ACHN (cell line): Measurements from ENCODE around the gene THRAP3.
"Not testable (repeated sequence)": the region's sequence is repeated elsewhere in the genome, so short reads cannot be mapped to it uniquely, and the experiment has no call there.

Experiments
- DNase-seq: peaks from one replicate; pipeline ENCODE4 v3.0.0-alpha.2; 2015
- in situ Hi-C: cut with HindIII; loops from 2 replicates; pipeline ENCODE4 v1.10.0; 2017; ENCODE audit warnings: low sequenced_read_pairs, low pct_ligation_motif_present, low pct_unique_long_range_greater_than_20kb

The THRAP3 gene, protein sequence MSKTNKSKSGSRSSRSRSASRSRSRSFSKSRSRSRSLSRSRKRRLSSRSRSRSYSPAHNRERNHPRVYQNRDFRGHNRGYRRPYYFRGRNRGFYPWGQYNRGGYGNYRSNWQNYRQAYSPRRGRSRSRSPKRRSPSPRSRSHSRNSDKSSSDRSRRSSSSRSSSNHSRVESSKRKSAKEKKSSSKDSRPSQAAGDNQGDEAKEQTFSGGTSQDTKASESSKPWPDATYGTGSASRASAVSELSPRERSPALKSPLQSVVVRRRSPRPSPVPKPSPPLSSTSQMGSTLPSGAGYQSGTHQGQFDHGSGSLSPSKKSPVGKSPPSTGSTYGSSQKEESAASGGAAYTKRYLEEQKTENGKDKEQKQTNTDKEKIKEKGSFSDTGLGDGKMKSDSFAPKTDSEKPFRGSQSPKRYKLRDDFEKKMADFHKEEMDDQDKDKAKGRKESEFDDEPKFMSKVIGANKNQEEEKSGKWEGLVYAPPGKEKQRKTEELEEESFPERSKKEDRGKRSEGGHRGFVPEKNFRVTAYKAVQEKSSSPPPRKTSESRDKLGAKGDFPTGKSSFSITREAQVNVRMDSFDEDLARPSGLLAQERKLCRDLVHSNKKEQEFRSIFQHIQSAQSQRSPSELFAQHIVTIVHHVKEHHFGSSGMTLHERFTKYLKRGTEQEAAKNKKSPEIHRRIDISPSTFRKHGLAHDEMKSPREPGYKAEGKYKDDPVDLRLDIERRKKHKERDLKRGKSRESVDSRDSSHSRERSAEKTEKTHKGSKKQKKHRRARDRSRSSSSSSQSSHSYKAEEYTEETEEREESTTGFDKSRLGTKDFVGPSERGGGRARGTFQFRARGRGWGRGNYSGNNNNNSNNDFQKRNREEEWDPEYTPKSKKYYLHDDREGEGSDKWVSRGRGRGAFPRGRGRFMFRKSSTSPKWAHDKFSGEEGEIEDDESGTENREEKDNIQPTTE

DNA sequence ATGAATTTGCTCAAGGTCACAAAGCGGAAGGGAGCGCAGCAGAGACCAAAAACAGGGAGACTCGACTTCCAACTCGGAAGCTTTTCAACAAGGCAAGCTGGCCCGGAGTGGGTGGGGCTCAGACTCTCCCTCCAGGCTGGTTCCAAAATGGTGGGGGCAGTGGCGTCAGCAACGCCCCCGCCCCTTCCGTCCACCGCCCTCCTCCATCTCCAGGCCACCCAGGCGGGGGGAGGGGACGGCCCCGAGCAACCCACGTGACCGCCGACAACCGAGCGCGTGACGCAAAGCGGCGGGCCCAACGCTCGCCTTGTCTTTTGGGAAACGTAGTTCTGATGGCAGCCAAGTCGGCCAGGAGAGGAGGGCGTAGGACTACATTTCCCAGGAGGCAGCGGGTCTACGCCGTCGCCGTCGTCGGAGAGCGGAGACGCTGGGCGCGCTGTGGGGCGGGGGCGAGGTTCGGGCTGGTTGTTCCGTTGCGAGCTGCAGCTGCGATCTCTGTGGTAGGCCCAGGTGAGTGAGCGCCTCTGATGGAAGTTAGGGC is at the start of gene THRAP3:
THRAP3 (plus strand) TSS at position 448 of the 541 bp plus-strand sequence. CDS start 58,121 bp downstream, outside the sequence.
- DNase-seq = peak; percentile 98
- in situ Hi-C loops = no loop called here

GRCh38 chr1:36174713-36175112 is 49.5 kb upstream of the THRAP3 start:
- no peak for DNase-seq
- in situ Hi-C loops = no loop called here

DNA sequence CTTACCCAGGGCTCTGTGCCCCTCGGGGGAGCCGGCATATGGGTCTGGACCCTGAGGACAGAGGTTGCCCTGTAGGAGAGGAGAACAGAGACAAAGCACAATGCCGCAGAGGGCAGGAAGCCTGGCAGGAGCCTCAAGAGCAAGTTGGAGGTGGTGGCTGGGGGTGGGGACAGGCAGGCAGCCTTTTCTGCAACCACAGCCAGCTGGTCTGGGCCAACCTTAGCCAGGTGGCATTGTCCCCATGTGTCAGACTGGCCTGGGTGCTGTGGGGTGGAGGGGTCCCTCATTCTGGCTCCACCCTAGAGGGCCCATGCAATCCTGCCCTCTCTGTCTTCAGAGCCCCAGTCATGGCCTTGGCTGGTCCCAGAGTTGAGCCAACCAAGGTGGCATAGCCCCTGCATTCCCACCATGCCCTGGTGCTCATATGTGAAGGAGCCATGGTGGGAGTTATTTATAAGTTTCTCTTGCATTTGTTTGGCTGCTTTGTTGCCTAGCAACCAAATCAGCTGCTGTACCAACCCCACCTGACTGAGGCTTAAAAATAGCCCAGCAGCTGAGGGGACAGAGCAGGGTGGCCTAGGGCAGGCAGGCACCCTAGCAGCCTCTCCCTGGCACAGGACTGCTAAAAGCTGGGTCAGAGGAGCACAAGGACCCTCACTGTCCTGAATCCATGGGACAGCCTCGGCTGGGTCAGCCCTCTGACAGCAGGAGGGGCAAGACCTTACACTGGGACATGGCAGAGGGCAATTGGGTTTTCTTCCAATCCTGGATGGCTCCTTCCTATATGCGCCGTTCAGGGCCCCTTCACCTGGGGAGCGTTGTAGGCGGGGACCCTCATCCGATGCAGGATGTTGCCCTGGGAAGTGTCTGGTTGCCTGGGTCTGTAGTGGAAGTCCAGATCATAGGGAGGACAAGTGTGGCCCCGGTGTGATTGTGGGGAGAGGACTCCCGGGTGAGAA is 48.8 kb upstream of the THRAP3 start:
- in situ Hi-C loops = no loop called here
- no peak for DNase-seq

DNA sequence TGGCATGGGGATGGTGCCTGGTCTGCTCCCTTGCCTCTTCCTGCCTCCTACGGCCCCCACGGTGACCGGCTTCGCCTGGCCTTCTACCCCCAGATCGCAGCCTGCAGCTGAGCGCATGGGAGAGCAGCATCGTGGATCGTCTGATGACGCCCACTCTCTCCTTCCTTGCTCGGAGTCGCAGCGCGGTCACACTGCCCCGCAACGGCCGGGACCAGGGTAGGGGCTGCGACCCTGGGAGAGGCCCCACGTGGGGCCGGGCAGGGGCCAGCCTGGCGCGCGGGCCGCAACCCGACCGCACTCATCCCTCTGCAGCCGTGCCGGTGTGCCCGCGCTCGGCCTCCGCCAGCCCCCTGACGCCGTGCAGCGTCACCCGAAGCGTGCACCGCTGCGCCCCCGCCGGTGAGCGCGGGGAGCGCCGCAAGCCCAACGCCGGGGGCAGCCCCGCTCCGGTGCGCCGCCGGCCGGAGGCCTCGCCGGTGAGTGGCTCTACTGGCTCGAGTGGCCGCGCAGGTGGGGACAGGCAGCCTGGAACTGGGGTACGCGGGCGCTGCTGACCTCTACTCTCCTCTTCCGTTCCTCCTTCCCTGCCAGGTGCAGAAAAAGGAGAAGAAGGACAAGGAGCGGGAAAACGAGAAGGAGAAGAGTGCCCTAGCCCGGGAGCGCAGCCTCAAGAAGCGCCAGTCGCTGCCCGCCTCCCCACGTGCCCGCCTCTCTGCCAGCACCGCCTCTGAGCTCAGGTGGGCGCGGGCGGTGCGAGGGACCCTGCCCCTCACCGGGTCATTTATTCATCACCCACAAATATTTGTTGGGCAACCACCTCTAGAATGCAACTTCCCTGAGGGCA is 47.9 kb upstream of the THRAP3 start:
- DNase-seq = no peak
- in situ Hi-C loops = no loop called here

DNA sequence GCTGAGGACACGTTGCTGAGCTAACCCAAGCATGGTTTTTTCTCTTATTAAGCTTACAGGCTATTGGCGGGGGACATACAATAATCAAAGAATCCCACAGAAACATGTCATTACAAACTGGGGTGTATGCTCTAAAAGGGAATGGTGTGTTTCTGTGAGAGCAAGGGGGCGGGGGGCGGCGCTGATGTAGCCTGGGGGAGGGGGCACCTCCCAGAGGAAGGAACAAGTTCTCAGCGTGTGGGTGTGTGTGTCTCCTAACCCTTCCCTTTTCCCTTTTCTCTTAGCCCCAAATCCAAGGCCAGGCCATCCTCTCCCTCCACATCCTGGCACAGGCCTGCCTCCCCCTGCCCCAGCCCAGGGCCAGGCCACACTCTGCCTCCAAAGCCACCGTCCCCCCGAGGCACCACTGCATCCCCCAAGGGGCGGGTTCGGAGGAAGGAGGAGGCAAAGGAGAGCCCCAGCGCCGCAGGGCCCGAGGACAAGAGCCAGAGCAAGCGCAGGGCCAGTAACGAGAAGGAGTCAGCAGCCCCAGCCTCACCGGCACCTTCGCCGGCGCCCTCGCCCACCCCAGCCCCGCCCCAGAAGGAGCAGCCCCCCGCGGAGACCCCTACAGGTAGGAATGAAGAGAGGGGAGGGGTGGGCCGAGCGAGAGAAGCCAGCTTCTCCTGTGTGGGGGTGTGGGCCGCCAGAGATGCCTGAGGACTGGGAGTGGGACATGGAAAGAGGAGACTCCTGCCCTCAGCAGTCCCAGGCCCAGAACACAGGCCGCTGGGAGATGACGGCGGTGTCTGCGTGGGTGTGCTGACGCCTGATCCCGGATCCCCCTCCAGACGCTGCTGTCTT is 46.4 kb upstream of the THRAP3 start:
- DNase-seq = no peak
- in situ Hi-C loops = no loop called here

- no peak for DNase-seq
- in situ Hi-C loops = no loop called here
Measured at GRCh38 chr1:36178471-36179219, 45.6 kb upstream of the THRAP3 start.

GRCh38 chr1:36179220-36179600 is 45.0 kb upstream of the THRAP3 start:
- DNase-seq = no peak
- in situ Hi-C loops = no loop called here

DNA sequence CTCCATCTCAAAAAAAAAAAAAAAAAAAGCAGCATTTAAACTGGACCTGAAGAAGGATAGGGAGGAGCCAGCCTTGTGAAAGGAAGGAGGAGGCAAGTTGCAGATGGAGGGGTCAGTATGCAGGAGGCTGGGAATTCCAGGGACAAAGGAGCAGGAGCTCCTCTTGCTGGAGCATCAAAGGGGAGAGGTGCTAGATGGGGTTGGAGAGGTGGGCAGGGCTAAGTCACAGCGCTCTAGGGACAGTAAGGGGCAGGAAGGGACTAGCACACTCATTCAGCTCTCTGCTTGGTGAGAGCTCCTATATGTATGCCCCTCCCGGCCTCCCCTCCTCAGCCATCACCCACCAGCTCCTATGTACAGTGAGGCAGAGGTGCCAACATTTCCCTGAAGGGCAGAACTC is 41.5 kb upstream of the THRAP3 start:
- no peak for DNase-seq
- in situ Hi-C loops = no loop called here

GRCh38 chr1:36183309-36183856 is 40.9 kb upstream of the THRAP3 start:
- in situ Hi-C loops = no loop called here
- DNase-seq = no peak

- in situ Hi-C loops = no loop called here
- DNase-seq = peak; percentile 83
Measured at GRCh38 chr1:36187800-36188593, 36.2 kb upstream of the THRAP3 start.

DNA sequence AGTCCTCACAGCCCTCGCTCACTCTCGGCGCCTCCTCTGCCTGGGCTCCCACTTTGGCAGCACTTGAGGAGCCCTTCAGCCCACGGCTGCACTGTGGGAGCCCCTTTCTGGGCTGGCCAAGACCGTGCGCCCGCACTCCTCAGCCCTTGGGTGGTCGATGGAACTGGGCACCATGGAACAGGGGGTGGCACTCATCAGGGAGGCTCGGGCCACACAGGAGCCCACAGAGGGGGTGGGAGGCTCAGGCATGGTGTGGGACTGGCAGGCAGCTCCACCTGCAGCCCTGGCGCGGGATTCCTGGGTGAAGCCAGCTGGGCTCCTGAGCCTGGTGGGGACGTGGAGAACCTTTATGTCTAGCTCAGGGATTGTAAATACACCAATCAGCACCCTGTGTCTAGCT is 27.4 kb upstream of the THRAP3 start:
- DNase-seq, in situ Hi-C loops: not testable (repeated sequence)

DNA sequence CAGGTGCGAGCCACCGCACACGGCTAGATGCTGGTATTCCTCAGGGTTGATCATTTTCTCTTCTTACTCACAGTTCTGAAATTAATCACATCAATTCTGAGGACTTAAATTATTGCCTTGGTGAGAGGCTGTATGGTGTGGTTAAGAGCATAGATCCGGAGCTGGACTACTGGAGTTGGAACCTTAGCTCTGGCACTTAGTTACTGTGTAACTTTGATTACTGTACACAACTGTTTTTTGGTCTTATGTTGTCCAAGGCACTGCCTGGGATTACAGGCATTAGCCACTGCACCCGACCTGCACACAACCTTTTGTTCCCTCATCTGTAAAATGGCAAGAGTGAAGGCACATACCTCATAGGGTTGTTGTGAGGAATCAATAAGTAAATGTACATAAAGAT is 25.6 kb upstream of the THRAP3 start:
- in situ Hi-C loops = no loop called here

DNA sequence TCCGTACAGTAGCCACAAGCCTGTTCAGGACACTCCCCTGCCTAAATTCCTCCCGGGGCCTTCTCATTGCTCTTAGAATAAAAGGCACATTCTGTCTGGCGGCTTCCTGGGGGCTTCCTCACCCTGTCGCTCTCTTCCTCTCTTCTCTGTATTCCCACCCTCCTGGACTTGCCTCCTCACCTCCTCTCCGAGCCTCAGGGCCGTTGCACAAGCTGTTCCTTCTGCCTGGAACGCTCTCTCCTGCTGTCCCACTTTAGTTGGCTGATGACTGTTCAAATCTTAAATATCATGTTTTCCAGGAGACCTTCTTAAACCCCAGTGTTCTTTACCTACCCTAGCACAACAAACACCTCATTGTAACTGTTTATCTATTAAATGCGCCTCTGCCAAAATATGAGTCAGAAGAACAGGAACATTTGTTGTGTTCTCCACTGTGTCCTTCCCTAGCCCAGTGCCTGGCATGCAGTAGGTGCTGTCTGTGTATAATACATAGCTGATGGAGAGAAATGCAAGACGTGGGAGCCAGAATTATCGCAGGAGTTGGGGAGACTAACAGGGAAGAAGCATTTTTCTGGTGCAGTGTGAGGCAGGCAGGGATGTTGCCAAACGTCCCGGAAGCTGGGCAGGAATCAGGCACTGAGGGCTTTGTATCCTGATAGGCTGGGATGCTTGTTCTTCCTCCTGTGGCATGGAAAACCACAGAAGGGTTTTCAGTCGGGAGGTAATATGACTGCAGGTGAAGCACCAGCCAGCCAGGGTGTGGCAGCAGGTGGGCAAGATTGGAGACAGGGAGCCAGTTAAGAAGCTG is 24.1 kb upstream of the THRAP3 start:
- in situ Hi-C loops = no loop called here
- DNase-seq = peak; percentile 19

More for the DNA sequence above, 25.6 kb upstream of the THRAP3 start:
- no peak for DNase-seq

DNA sequence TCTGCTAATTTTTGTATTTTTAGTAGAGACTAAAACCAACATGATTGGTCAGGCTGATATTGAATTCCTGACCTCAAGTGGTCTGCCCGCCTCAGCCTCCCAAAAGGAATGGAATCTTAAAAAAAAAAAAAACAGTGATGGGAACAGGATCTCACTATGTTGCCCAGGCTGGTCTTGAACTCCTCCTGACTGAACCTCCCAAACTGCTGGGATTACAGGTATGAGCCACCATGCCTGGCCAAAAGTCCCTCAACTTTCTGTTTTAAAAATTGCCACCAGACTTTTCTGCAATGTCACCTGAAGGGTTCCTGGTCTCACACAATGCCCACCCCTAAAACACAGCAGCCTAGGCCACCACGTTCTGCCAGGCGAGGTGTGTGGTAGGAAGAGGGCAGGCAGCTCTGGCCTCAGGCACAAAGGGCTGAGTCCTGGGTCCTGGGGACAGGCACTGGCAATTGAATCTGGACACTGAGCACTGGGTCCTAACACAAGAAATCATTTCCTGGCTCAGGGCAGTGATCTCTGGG is 21.2 kb upstream of the THRAP3 start:
- in situ Hi-C loops = no loop called here
- no peak for DNase-seq
